Measurements from ENCODE around the gene CD101. TPM values are rescaled to one million over a fixed set of nuclear protein-coding genes. Genes with fewer than 3 reads are reported as not detected.

CD101 gene
- total RNA-seq, 1 donor from 2014 or later = 1.1 TPM

DNA sequence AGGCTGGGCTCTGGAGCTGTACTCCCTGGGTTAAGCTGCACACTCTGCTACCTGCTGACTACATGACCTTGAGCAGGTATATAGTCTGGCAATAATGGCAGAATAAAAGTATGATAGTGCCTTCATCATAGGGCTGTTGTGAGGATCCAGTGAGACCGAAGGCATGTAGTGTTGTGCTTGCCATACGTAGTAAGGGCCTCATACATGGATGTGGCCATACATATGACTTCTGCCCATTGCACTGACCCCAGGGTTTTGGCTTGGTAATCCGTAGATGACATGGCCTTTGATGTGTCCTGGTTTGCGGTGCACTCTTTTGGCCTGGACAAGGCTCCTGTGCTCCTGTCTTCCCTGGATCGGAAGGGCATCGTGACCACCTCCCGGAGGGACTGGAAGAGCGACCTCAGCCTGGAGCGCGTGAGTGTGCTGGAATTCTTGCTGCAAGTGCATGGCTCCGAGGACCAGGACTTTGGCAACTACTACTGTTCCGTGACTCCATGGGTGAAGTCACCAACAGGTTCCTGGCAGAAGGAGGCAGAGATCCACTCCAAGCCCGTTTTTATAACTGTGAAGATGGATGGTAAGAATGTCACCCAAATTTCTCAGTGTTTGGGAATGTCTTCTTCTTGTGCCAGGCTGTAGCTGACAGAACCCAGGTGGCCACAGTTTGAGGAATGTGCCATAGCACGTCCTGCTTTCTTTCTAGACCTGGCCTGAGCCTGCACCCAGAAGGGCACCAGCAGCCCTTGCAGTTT, 17.0 kb upstream of the CD101 start:
- no peak for DNase-seq

DNA sequence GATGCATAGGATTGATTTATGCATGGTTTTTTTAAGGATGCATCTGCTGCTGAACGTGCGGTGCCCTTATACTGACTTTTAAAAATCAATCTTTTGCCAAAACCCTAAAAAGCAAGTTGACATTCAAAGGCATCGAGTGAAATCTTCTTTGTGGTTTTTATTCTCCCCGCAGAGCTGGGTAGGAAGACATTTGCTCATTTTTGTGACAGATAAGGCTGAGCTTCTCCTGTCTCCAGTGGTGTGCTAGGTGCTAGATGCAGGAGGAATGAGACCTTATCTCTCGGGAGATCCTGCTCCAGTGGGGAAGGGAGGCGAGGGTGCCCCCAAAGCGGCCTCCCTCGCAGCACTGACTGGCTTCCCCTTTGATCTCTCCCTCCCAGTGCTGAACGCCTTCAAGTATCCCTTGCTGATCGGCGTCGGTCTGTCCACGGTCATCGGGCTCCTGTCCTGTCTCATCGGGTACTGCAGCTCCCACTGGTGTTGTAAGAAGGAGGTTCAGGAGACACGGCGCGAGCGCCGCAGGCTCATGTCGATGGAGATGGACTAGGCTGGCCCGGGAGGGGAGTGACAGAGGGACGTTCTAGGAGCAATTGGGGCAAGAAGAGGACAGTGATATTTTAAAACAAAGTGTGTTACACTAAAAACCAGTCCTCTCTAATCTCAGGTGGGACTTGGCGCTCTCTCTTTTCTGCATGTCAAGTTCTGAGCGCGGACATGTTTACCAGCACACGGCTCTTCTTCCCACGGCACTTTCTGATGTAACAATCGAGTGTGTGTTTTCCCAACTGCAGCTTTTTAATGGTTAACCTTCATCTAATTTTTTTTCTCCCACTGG, 14.9 kb upstream of the CD101 start:
- no peak for DNase-seq

DNA sequence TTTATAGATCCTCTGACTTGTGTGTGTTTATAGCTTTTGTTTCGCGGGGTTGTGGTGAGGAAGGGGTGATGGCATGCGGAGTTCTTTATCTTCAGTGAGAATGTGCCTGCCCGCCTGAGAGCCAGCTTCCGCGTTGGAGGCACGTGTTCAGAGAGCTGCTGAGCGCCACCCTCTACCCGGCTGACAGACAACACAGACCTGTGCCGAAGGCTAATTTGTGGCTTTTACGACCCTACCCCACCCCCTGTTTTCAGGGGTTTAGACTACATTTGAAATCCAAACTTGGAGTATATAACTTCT, 14.4 kb upstream of the CD101 start:
- DNase-seq = no peak

DNA sequence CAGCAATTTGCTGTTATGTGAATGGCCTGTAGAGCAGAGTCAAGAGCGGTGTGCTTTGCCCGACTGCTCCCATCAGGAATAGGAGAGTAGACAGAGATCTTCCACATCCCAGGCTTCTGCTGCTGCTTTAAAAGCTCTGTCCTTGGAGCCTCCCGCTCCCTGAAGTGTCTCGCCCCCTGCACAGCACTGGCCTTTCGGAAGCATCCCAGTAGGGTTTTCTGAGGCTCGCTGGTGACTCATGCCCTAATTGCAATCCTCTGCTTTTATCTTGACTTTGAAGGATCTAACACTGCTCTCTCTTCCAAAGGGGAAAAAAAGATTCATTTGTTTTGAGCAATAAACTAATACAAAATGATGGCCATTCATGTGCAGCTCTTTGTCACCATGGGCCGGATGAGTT, 13.3 kb upstream of the CD101 start:
- DNase-seq = no peak

DNA sequence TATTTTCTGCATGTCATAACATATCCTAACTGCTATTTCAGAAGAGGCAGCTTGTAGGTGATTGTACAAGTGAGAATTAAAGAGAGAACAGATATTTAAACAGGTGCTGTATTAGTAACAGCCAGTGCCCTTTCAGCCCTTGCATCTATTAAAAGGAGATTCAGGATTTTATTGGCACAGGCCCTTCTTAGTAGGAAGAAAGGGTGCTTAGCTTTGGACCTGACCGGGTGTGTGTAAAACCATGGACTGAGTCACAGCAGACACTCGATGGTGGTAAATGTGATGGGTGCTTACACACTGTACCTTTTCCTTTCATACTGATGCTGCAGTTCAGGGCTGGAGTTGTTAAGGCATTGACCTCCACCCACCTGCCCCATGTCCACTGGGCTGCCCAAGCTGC, 12.7 kb upstream of the CD101 start:
- no peak for DNase-seq

DNA sequence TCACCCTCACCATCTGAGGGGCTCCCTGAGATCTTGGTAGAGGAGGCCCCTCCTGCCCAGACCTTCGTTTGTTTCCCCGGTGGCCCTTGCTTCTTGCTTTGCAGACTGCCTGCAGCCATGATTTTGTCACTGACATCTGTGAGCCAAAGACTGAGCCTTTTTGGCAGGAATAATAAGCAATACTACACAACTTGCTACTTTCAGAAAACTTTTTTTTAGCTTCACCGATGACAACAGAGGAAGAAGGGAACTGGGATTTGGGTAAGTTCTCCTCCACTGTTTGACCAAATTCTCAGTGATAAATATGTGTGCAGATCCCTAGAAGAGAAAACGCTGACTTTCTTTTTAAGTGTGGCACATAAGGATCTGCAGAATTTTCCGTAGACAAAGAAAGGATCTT, 11.7 kb upstream of the CD101 start:
- no peak for DNase-seq

DNA sequence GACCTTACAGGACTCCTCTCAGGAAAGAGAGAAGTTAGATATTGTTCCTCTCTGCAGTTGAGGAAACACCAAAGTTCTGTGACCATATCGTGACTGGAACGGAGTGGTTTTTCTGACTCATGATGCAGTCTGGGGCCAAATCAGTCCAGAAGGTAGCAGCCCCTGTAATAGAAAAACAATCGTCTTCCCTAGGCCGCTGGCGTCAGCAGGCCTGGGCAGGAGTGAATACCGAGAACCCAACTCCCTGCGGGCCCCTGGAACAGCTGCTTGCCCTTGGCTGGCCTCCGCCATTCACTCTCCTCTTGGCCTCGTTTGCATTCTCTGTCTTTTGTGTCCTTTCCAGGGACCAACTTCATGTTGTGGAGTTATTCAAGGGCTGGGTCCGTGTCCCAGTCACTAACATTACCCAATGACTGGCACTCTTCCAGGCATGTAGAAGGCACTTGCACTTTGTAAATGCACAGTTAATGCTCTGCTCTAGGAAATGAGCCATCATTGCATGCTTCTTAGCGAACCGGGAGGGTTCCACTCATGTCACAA, 10.9 kb upstream of the CD101 start:
- DNase-seq = no peak

DNA sequence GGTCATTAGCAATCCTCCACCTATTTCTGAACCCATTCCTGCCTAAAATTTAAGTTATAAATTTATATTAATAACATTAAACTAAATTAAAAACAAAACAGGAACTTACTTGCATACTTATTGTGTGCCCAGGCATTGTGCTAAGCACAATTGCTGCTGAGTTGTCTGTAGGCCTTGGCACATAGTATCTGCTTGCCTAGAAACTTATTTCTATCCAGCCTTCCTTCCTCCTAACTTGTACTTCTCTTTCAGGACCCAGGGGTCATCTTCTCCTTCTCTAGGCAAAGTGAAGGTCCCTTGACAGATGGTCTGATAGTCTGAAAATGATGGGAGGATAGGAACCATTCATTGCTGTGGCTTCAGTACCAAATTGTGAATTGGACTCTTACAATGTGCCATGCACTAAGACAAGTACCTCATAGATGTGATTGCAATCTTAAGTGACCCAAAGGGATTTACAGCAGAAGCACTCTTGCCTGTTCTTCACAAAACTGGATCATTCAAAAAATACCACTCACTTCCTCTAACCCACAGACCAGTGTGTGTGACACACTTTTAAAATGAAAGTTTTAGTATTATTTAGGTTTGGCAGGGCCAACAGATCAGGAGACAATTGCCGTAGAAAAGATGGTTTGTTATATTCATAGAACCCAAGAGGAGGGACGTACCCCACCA, 10.3 kb upstream of the CD101 start:
- no peak for DNase-seq

DNA sequence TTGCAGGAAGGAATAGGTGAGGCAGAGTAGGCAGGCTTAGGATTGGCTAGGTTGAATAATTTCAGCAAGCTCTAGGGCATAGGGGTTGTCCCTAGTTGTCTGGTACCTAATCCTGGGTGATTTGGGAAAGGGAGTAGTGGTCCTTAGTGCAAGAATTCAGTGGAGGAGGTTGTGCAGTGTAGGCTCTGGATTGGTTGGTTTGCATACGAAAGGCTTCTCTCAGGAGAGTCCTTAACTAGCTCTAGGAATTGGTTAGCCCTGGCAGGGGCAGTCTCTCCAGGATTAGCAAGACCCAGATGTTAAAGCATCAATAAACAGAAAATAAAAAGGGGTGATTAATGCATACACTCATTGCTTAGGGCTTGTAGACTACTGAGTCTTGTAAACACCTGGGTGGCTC, 9.6 kb upstream of the CD101 start:
- no peak for DNase-seq

DNA sequence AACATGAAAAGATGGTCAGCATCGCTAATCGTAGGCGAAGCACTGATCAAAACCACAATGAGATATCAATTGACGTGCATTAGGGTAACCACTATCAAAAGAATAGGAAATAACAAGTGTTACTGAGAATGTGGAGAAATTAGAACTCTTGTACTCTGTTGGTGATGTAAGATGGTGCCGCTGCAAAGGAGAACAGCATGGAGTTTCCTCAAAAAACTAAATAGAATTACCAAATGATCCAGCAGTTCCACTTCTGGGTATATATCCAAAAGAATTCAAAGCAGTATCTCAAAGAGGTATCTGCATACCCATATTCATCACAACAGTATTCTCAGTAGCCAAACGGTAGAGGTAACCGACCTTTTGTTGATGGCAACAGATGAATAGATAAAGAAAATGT, 8.3 kb upstream of the CD101 start:
- DNase-seq = no peak

DNA sequence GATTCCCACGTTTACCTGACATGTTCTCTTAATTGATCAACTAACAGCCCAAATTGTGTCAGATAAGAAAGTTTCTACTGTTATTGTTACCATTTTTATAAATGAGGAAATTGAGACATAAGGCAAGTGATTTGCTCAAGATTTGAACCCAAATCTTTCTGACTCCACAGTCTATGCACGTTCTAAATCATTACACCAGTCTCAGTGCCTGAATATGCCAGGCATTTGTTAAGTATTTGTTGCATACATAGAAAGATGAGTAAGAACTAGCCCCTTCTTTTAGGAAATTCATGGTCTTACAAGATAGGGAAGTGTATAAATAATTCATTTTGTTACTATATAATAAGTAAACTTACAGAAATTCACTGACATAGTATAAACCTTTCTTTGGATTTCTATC, 7.1 kb upstream of the CD101 start:
- DNase-seq = no peak

DNA sequence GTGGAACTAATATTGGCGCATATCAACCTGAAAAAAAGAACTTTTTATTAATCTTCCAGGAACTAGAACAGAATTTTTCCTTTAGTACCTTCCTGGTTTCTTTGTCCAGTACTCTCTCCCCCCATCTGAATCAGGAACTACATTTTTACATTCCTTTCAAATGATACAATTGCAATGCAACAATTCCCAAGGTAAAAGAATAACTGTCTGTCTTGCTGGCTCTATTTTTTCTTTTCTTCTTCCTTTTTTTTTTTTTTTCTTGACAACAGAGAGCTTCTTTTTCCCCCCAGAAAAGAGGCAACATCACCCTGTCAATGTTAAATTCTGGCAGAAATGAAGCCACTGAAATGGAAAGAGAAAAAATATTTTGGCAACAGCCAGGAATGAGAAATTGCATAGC, 4.5 kb upstream of the CD101 start:
- no peak for DNase-seq

DNA sequence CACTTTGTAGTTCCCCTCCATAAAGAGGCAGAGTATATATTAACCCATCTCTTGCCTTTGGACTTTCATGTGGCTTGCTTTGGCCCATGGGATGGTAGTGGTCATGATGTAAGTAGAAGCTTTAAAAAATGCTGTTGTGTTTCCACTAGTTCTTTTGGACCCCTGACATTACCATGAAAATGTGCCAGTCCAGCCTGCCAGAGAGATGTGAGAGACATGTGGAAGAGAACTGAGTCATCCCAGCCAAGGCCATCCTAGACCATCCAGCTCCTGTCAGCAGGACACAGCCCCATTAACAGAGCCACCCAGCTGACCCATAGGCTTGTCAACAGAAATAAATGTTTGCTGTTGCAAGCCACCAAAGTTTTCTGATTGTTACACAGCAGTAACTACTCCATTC, 3.9 kb upstream of the CD101 start:
- no peak for DNase-seq

DNA sequence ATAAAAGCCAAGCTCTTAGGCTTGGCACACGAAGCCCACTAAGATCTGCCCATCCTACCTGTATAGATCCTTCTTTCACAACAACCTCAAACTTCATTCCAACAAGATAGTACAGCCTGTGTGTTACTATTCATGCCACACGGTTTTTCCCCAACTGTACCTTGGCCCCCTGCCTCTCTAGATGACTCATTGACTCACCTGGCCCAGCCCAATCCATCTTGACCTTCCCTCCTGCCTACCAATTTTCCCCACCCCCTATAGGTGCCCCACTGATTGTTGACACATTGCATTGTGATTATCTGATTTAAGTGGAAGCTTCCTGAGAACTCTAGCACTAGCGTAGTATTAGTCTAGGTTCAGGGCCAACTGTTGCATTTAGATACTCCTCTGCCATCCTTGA, 2.0 kb upstream of the CD101 start:
- DNase-seq = no peak

DNA sequence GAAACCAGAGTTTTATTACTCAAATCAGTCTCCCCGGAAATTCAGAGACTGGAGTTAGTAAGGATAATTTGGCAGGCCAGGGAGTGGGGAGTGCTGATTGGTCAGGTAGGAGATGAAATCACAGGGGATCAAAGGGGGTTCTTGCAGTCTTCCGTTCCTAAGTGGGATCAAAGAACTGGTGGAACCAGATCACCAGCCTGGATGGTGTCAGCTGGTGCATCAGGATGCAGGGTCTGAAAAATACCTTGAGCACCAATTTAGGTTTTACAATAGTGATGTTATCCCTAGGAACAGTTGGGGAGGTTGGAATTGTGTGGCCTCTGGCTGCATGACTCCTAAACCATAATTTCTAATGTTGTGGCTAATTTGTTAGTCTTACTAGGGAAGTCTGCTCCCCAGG, 1.4 kb upstream of the CD101 start:
- no peak for DNase-seq

DNA sequence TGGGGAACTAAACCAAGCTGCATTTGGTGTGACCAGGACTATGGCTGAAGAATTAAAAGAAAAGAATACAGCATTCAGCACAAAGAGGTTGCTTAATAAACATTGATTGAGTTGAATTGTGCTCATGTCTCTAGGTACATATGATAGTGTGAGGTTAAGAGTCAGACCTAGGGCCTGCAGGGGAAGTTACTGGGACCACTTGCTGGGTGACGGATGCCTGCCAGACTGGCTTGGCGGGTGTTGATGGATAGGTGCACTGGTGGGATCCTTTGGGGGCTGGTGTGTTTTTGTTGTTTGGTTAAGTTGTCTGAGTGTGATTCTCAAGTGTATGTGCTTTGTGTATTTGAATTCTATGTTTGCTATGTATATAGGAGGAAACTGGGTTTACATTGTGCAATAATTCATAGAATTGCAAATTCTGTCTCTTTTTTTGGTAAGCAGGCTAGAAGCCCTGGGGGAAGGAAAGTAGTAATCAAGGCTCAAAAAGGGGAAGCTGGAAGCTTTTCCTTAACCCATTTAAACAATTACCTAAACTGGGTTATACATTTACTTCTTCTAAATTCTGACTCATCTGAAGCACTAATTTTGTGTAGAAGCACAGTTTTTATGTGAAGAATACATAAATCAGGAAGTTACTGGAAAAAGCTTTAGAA, 1.8 kb downstream of the CD101 start:
- DNase-seq = no peak

DNA sequence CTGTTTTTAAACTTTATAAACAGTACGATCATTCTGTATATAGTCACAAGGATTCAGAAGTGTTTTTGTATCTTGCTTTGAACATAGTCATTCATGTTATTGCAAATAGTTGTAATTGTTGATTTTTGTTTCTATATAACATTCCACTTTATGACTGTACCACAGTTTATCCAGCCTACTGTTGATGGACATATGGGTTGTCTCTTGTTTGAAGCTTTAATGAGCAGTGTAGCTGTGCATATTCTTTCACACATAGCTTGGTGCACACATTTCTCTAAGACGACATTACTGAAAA, 6.1 kb downstream of the CD101 start:
- no peak for DNase-seq

DNA sequence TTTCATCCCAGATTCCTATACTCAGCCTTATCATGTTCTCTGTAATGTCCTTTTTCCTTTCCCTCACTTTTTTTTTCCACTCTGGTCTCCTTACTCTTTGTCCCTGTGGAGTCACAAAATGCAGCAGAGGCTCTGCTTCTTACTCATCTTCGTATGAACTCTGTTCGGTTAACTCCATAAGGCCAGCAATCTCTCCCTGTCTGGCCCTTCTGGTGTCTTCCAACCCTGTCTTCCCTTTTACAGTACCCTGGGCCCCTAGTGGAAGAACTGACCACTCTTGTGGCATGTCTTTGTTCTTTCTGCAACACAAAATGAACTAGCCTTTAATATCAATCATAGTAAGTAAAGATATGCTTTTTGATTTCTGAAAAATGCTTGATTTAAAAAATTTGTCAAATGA, 7.1 kb downstream of the CD101 start:
- DNase-seq = no peak

DNA sequence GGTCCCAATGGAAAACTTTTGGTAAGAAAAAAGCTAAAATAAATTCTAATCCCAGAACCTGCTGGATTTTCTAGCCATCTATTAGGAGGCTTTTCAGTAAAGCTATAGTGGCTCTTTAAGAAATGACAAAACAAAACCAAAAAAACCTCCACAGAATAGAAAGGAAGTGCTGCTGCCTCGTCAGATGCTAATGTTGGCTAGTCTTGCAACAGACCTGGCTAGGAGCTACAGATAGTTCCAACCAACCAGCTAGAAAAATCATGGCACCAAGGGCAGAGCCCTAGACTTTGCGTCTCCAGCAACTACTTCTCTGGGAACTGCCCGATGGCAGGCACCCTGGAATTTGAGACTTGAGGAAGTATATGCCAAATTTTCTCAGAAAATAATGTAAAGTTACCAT, 7.6 kb downstream of the CD101 start:
- no peak for DNase-seq

DNA sequence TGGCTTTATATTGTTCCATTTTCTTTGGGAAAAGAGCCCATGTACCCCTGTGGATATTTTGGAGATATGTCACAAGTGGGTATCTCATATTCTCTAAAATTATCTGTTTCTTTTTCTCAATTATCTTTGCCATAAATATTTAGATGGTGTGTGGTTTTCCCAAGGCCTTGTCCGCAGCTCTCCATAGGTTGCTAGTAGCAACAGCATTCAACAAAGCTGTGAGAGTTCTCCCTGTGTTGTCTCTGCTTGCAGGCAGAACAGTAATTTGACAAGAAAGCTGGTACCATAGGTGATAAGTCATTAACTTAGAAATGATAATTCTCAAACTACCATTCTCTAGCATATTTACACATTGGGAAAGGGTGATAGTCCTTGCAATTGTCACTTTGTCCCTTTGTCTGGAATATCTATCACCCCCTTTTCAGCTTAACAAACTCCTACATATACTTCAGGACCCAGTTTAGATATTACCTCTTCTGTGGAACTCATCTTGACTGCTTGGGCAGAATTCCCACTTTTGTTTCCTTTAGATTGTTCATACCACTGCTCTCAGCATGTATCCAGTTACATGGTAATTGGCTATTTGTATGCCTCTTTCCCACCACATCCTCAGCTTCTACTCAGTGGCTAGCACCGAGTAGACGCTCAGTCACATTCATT, 8.9 kb downstream of the CD101 start:
- DNase-seq = no peak

DNA sequence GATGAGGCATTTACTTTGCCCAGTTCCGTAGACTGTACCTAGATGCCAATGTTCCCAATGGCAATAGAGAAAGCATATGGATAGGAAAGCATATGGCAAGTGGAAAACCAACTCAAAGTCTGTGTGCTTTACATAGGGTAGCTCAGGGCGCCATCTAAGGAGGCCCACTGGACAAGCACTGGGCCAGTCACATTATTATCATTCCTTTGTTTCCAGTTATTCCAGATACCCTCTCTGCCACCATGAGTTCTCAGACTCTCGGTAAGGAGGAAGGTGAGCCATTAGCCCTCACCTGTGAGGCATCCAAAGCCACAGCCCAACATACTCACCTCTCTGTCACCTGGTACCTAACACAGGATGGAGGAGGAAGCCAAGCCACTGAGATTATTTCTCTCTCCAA, 9.8 kb downstream of the CD101 start:
- no peak for DNase-seq

DNA sequence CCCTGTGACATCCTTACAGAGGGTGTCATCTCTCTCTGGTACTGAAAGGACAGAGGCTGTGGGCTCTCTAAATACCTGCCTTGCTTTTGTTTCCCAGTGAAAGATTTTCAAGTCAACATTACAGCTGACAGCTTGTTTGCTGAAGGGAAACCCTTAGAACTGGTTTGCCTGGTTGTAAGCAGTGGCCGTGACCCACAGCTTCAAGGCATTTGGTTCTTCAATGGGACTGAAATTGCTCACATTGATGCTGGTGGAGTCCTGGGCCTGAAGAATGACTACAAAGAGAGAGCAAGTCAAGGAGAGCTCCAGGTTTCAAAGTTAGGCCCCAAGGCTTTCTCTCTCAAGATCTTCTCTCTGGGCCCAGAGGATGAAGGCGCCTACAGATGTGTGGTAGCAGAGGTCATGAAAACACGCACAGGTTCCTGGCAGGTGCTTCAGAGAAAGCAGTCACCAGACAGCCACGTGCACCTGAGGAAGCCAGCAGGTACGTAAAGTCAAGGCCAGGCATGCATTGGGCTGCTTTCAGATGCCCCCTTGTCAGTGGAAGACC, 11.8 kb downstream of the CD101 start:
- no peak for DNase-seq
